ENCODE data around the gene TAX1BP1.

DNA sequence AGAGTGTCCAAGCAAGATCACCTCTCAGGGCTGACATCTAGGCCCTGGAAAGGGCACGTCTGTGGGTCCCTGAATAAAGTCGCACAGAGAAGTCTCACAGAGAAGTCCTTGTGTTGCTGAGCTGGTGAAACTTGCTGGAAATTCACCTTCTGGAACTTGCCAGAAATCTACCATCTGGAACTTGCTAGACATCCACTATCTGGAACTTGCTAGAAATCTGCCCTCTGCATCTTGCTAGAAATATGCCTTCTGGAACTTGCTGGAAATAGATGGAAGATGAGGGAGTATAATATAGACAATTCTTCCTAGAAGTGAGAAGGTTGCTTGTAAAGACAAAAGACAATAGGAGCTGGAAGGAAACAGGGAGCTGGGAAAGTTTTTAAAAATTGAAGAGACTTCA lies 5.4 kb upstream of the TAX1BP1 start:
- TF ChIP-seq, protein P1, sequence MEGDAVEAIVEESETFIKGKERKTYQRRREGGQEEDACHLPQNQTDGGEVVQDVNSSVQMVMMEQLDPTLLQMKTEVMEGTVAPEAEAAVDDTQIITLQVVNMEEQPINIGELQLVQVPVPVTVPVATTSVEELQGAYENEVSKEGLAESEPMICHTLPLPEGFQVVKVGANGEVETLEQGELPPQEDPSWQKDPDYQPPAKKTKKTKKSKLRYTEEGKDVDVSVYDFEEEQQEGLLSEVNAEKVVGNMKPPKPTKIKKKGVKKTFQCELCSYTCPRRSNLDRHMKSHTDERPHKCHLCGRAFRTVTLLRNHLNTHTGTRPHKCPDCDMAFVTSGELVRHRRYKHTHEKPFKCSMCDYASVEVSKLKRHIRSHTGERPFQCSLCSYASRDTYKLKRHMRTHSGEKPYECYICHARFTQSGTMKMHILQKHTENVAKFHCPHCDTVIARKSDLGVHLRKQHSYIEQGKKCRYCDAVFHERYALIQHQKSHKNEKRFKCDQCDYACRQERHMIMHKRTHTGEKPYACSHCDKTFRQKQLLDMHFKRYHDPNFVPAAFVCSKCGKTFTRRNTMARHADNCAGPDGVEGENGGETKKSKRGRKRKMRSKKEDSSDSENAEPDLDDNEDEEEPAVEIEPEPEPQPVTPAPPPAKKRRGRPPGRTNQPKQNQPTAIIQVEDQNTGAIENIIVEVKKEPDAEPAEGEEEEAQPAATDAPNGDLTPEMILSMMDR (IDR thresholded peaks at IDR 0.05; ENCODE audit: extremely low read depth in 1 of 2, insufficient read depth in 1 of 2, low read depth in 1 of 2, low read length in 2 of 2) = no peak
- TF ChIP-seq POLR2A (IDR thresholded peaks at IDR 0.05; ENCODE audit: low read depth, low read length) = no peak

Measured in endothelial cell of umbilical vein (primary cell).